ENCODE results near the gene MORN2. TPM values are rescaled to one million over a fixed set of nuclear protein-coding genes. Genes with fewer than 3 reads are reported as not detected.

The MORN2 gene
- total and polyA plus RNA-seq, 2 donors (not counting 3 experiments of a cell fraction or from before 2014, with no cell fraction given), result 11.6 to 15.0 TPM

DNA sequence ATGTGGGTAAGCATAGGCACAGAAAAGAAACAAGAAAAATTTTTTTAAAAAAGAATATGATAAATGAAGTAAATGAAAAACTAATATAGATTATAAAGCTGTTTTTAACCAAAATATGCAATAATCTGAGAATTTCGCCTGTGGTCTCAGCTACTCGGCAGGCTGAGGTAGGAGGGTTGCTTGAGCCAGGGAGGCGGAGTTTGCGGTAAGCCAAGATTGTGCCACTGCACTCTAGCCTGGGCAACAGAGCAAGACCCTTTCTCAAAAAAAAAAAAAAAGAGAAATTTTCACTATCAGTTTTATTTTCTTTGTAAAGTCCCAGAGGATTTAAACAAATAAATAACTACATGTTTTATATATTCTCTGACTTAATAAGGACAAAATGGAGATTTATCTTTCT, 47.3 kb upstream of the MORN2 start:
- DNase-seq (ENCODE audit: low read depth, low spot score) (no peak), FAIRE-seq (no peak)
- intact Hi-C loops (cut with micrococcal nuclease) (no loop called here), dilution Hi-C loops (cut with MboI; ENCODE audit: extremely low pct_ligation_motif_present, low sequenced_read_pairs) (no loop called here)
- Histone ChIP-seq H3K4me2 (ENCODE audit: insufficient read depth, low read length) (no peak overlapping the region), H3K27me3 (ENCODE audit: control insufficient read depth in 2 of 2, insufficient read depth in 2 of 2, low read length in 2 of 2) (no peaks in the 10 kb centered on the region), H3K4me1 (ENCODE audit: control insufficient read depth, extremely low read depth, insufficient read depth, low read length) (no peaks in the 10 kb centered on the region), H3K79me2 (ENCODE audit: control insufficient read depth, insufficient read depth, low read length) (no peaks in the 10 kb centered on the region), H3K27ac (ENCODE audit: insufficient read depth, low read depth, low read length) (no peak overlapping the region), H3K4me3 (replicated peaks in 1 of 3; ENCODE audit: insufficient read depth in 1 of 3, low read depth in 1 of 3, low read length in 3 of 3) (no peak overlapping the region), H3K36me3 (ENCODE audit: control insufficient read depth in 2 of 2, extremely low read depth in 1 of 2, insufficient read depth in 2 of 2, low read length in 2 of 2) (peaks cover 3 to 4% of the 10 kb centered on the region in 2 experiments), H3K9ac (replicated peaks; ENCODE audit: extremely low read depth, insufficient read depth, low read length) (no peak overlapping the region), H3K9me3 (replicated peaks; ENCODE audit: control insufficient read depth, insufficient read depth, low read length) (no peaks in the 10 kb centered on the region), H2AFZ (ENCODE audit: low read depth, low read length) (no peak overlapping the region), H4K20me1 (replicated peaks; ENCODE audit: control insufficient read depth, extremely low read depth, insufficient read depth, low read length) (no peaks in the 10 kb centered on the region), H3K9me1 (replicated peaks; ENCODE audit: control insufficient read depth, extremely low read depth, insufficient read depth, low read length) (no peaks in the 10 kb centered on the region)
- CTCF ChIA-PET, result no interaction called here
- TF ChIP-seq FOS (IDR thresholded peaks at IDR 0.05; ENCODE audit: borderline replicate concordance, insufficient read depth, low read length), result no peak
- no peak for TF ChIP-seq EZH2 (IDR thresholded peaks at IDR 0.05; ENCODE audit: borderline replicate concordance, low read depth, low read length, severe bottlenecking)
- TF ChIP-seq MYC (IDR thresholded peaks at IDR 0.05; ENCODE audit: low read depth, low read length), result no peak
- TF ChIP-seq POLR2A (IDR thresholded peaks at IDR 0.05; ENCODE audit: low read depth, low read length), result no peak
- TF ChIP-seq, protein P1, sequence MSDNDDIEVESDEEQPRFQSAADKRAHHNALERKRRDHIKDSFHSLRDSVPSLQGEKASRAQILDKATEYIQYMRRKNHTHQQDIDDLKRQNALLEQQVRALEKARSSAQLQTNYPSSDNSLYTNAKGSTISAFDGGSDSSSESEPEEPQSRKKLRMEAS (IDR thresholded peaks at IDR 0.05; ENCODE audit: insufficient read depth, insufficient read length), result no peak
- no peak for TF ChIP-seq JUN (IDR thresholded peaks at IDR 0.05; ENCODE audit: borderline replicate concordance, insufficient read depth, insufficient read length, low read depth)
- TF ChIP-seq, protein P2, sequence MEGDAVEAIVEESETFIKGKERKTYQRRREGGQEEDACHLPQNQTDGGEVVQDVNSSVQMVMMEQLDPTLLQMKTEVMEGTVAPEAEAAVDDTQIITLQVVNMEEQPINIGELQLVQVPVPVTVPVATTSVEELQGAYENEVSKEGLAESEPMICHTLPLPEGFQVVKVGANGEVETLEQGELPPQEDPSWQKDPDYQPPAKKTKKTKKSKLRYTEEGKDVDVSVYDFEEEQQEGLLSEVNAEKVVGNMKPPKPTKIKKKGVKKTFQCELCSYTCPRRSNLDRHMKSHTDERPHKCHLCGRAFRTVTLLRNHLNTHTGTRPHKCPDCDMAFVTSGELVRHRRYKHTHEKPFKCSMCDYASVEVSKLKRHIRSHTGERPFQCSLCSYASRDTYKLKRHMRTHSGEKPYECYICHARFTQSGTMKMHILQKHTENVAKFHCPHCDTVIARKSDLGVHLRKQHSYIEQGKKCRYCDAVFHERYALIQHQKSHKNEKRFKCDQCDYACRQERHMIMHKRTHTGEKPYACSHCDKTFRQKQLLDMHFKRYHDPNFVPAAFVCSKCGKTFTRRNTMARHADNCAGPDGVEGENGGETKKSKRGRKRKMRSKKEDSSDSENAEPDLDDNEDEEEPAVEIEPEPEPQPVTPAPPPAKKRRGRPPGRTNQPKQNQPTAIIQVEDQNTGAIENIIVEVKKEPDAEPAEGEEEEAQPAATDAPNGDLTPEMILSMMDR (IDR thresholded peaks at IDR 0.05; ENCODE audit: extremely low read depth in 1 of 2, insufficient read depth in 1 of 2, low read depth in 1 of 2, low read length in 2 of 2), result no peak
- TF ChIP-seq GATA2 (IDR thresholded peaks at IDR 0.05; ENCODE audit: insufficient read depth, insufficient read length, low read depth, low read length), result no peak
- no peak for TF ChIP-seq POLR2AphosphoS5 (IDR thresholded peaks at IDR 0.05; ENCODE audit: insufficient read depth, low read depth, low read length)
- no TSS peak for BruUV-seq (replicated peaks)
- POLR2A ChIA-PET, result interaction anchor here (0.6 to 1.0 kb wide), 2 partner anchors 77 to 930 kb away, joined by 3 read pairs; partner anchors contain the start of gene SRSF7

Measured in endothelial cell of umbilical vein (primary cell).